RCC 7860 (cell line): ENCODE measurements around the gene INPP5A.
A peak's percentile ranks its signal among the peaks of the same experiment; 100 is the strongest.
"Not testable (repeated sequence)": the region's sequence is repeated elsewhere in the genome, so short reads cannot be mapped to it uniquely, and the experiment has no call there.

Experiments
- DNase-seq: peaks from one replicate; pipeline ENCODE4 v3.0.0-alpha.2; 2015; ENCODE audit warnings: low spot score
- FAIRE-seq: peaks from 2 replicates; lab custom pipeline; 2012; peaks lifted over from hg19 to GRCh38; lab: Jason Lieb, UNC

Gene INPP5A

DNA sequence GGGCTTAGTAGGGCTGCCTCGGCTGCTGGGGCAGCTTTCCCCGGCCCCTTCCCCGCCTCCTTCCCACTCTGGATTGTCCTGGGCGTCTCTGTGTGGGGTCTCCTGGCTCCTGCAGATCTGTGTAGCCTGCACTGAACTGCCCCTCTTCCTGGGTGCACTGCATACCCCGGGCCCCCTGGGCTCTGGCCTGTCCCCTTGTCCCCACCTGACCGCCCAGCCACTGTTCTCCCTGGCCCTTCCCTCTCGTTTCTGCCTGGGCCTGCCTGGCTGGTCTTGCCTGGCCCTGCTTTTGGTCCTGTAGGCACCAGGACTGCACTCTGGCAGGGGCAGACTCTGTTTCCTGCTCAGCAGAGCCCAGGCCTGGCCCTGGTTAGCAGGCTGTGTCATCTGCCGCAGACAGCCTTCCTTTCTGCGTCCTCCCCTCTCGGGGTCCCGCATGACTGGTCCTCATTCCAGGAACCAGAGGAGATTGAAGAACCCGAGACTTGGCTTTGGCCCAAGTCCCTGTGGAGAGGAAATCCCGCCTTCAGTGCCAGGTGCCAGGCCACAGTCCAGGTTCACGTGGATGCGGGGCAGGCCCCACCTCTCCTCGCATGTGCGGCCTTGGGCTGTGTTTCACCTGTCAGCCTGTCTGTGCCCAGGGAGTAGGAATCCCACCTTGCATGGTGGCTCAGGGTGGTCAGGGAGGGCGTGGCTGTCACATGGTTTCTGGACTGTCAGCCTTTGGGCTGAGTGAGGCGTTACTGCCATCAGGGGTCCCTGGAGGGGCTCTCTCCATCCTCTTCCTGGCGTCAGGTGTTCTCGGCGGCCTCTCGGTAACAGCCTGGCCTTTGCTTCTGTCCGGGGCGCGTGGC lies 9.2 kb downstream of the INPP5A start:
- FAIRE-seq (peak; percentile 60), DNase-seq (peak; percentile 70)

DNA sequence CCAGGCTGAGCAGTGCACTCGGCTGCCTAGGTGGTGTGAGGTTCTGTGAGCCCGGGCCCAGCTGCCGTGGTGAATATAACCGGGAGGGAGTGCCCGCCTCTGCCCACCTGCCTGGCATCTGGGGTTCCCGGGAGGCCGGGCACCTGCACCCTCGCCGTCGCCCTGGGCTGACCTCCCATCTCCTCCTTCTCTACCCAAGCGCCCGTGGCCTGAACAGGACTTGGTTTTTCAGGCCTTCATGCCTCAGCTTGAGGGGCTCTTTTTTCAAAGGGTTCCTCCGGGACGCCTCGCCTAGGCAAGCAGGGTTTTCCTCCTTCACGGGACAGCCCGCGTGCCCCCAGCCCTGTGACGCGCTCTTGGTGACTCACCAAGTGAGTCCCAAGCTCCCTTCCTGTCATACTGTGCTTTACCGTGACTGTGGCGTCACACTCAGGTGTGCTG lies 9.9 kb downstream of the INPP5A start:
- DNase-seq (no peak), FAIRE-seq (no peak)

- DNase-seq (no peak), FAIRE-seq (no peak)
Measured at GRCh38 chr10:132548106-132548823, 10.7 kb downstream of the INPP5A start.

DNA sequence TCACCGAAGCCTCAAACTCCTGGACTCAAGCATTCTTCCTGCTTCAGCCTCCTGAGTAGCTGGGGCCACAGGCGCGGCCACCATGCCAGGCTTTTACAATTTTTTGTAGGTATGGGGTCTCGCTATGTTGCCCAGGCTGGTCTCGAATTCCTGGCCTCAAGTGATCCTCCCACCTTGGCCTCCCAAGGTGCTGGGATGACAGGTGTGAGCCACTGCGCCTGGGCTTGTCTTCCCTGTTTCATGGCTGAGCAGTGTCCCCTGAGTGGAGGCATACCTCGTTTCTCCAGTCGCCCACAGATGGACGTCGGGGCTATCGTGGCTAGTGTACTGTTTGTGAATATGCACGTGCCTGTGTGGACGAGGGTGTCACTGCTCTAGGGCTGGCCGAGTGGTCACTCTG lies 11.3 kb downstream of the INPP5A start:
- no peak for DNase-seq
- FAIRE-seq: no peak

DNA sequence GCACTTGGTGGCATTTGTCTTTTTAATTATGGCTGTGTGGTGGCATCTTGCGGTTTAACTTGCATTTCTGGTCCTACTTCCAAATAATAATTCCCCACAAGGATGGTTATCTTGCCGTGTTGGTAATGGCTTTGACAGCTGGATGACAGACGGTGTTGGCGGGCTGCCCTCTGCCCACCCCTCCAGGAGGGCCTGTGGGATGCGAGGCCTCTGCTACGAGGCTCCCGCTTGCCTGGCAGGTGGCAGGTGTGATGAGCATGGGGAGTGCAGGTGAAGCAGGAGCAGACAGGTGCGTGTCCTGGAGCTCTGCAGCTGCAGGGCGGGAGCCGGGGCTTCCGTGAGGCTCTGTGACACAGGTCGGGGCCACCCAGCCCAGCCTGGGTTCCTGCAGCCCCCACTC lies 11.8 kb downstream of the INPP5A start:
- FAIRE-seq: no peak
- DNase-seq: no peak

DNA sequence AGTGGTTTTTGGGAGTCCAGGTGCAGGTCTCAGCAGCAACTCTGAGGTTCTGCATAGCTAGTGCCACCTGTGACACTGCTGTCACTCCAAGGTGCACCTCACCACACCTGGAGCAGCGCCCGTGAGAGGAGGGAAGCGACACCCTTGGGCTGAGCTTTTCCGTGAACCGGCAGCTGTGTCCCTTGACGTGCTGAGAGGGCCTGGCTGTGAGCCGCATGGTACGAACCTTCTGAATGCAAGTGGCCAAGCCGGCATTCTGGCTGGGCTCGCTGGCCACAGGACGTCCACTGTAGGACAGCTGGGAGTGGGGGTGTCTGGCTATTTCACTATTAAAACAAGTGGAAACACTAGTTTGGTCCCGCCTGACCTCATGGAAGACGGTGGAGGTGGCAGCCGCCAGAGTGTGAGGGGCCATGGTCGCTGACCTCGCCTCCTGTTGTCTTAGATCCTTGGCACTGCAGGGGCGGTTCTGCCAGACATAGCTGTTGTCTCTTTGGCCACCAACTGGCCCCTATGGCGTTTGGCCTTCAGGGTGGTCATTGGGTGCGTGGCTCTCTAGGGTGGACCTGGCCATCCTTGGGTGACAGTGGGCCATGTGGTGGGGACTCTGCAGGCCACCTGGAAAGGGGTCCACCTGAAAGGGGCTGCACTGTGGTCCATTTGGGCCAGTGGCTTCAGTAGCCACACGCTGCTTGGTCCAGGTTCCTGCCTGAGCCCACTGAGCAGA lies 12.9 kb downstream of the INPP5A start:
- FAIRE-seq (no peak), DNase-seq (no peak)

- DNase-seq: no peak
- FAIRE-seq: no peak
Measured at GRCh38 chr10:132551093-132551807, 13.7 kb downstream of the INPP5A start.

- no peak for FAIRE-seq
- no peak for DNase-seq
Measured at GRCh38 chr10:132551808-132552130, 14.2 kb downstream of the INPP5A start.

DNA sequence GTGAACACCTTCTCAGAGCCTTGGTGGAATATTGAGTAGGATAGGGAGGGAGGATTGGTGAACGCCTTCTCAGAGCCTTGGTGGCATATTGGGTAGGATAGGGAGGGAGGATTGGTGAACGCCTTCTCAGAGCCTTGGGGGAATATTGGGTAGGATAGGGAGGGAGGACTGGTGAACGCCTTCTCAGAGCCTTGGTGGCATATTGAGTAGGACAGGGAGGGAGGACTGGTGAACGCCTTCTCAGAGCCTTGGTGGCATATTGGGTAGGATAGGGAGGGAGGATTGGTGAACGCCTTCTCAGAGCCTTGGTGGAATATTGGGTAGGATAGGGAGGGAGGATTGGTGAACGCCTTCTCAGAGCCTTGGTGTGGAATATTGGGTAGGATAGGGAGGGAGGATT lies 15.0 kb downstream of the INPP5A start:
- not testable (repeated sequence) for FAIRE-seq, DNase-seq

DNA sequence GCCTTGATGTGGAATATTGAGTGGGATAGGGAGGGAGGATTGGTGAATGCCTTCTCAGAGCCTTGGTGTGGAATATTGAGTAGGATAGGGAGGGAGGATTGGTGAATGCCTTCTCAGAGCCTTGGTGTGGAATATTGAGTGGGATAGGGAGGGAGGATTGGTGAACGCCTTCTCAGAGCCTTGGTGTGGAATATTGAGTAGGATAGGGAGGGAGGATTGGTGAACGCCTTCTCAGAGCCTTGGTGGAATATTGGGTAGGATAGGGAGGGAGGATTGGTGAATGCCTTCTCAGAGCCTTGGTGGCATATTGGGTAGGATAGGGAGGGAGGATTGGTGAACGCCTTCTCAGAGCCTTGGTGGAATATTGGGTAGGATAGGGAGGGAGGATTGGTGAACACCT lies 16.0 kb downstream of the INPP5A start:
- DNase-seq, FAIRE-seq: not testable (repeated sequence)

DNA sequence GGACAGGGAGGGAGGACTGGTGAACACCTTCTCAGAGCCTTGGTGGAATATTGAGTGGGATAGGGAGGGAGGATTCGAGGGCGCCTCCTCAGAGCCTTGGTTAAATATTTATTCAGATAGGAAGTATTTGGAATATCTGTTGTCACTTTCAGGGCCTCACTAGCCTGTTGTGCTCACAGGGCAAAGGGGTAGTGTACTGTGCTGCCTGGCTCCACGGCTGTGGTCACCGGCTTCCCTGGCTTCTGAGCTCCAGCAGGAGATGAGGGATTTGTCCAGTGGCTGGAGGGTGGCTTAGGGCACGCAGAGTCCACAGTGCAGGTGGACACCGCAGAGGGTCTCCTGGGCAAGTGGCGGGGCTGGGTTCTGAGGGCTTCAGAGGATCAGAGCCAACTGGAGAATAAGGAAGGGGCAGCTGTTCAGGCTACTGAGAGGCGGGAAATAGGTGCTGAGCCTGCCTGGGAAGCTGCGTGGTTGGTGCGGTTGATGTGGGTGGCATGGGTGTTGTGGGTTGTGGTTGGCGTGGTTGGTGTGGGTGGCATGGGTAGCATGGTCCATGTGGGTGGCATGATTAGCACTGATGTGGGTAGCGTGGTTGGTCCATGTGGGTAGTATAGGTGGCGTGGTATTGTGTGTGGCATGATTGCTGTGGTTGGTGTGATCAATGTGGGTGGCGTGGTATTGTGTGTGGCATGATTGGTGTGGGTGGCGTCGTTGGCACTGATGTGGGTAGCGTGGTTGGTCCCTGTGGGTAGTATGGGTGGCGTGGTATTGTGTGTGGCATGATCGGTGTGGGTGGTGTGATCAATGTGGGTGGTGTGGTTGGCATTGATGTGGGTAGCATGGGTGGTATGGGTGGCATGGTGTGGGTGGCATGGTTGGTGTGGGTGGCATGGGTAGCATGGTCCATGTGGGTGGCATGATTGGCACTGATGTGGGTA lies 16.7 kb downstream of the INPP5A start:
- FAIRE-seq (no peak), DNase-seq (no peak)

DNA sequence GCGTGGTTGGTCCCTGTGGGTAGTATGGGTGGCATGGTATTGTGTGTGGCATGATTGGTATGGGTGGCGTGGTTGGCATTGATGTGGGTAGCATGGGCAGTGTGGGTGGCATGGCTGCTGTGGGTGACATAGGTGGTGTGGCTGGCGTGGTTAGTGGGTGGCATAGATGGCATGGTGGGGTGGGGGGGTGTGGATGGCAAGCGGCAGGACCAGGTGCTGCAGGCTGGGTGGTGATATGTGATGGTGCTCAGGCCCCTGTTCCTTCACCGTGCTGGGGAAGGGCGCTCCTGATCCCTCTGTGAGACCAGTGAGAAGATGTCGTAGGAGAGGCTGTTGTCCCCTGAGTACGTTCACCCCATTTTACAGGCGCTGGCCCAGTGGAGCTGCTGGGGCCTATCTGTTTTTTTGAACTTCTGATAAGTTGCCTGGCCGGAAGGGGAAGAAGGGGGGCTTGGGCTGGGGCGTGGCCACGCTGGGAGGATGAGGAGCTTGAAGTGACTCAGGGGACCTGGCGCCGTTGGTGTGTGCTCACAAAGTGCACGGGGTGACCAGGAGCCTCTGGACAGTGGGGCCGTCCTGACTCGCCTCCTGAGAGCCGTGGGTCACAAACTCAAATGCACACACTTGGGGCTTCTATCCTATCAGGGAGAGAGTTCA lies 17.5 kb downstream of the INPP5A start:
- no peak for DNase-seq
- FAIRE-seq: no peak

GRCh38 chr10:132555648-132556575 lies 18.3 kb downstream of the INPP5A start:
- DNase-seq (no peak), FAIRE-seq (no peak)

GRCh38 chr10:132556994-132557441 lies 19.4 kb downstream of the INPP5A start:
- FAIRE-seq: no peak
- DNase-seq: no peak

- FAIRE-seq (no peak), DNase-seq (no peak)
Measured at GRCh38 chr10:132557696-132558515, 20.3 kb downstream of the INPP5A start.

- no peak for DNase-seq
- no peak for FAIRE-seq
Measured at GRCh38 chr10:132558516-132559413, 21.2 kb downstream of the INPP5A start.
